ENCODE results near the gene ANO4. TPM values are rescaled to one million over a fixed set of nuclear protein-coding genes. Genes with fewer than 3 reads are reported as not detected.
A peak's percentile ranks its signal among the peaks of the same experiment; 100 is the strongest.

The ANO4 gene
- total and polyA plus RNA-seq, 2 experiments from 2014 or later = 0.33 to 0.92 TPM

GRCh38 chr12:100842156-100842555 is 47.6 kb downstream of the ANO4 start:
- no peaks in the 10 kb centered on the region for H3K9me3 ChIP-seq (ENCODE audit: low read depth)
- no peaks in the 10 kb centered on the region for H3K4me1 ChIP-seq (ENCODE audit: low read depth)
- DNase-seq (ENCODE audit: low read depth in 1 of 2, low spot score in 1 of 2) = no peak
- no peak for TF ChIP-seq CTCF (IDR thresholded peaks at IDR 0.05; ENCODE audit: low read depth, low read length)
- H3K4me3 ChIP-seq = no peak overlapping the region
- H3K27me3 ChIP-seq = no peaks in the 10 kb centered on the region
- no peaks in the 10 kb centered on the region for H3K36me3 ChIP-seq
- H3K27ac ChIP-seq = no peak overlapping the region

- no peak overlapping the region for H3K4me3 ChIP-seq
Measured at GRCh38 chr12:100843061-100843460, 48.5 kb downstream of the ANO4 start.

GRCh38 chr12:100845095-100845494 is 50.5 kb downstream of the ANO4 start:
- H3K27me3 ChIP-seq = no peaks in the 10 kb centered on the region
- no peak overlapping the region for H3K4me3 ChIP-seq
- DNase-seq (ENCODE audit: low read depth in 1 of 2, low spot score in 1 of 2) = no peak
- H3K36me3 ChIP-seq = no peaks in the 10 kb centered on the region
- no peaks in the 10 kb centered on the region for H3K9me3 ChIP-seq (ENCODE audit: low read depth)
- no peak for TF ChIP-seq CTCF (IDR thresholded peaks at IDR 0.05; ENCODE audit: low read depth, low read length)
- no peak overlapping the region for H3K27ac ChIP-seq
- no peaks in the 10 kb centered on the region for H3K4me1 ChIP-seq (ENCODE audit: low read depth)

More at GRCh38 chr12:100843061-100843460, 48.5 kb downstream of the ANO4 start:
- H3K36me3 ChIP-seq = no peaks in the 10 kb centered on the region
- H3K4me1 ChIP-seq (ENCODE audit: low read depth) = no peaks in the 10 kb centered on the region
- no peak for DNase-seq (ENCODE audit: low read depth in 1 of 2, low spot score in 1 of 2)
- TF ChIP-seq CTCF (IDR thresholded peaks at IDR 0.05; ENCODE audit: low read depth, low read length) = no peak
- no peaks in the 10 kb centered on the region for H3K9me3 ChIP-seq (ENCODE audit: low read depth)
- H3K27me3 ChIP-seq = no peaks in the 10 kb centered on the region
- no peak overlapping the region for H3K27ac ChIP-seq

GRCh38 chr12:100851637-100852036 is 57.1 kb downstream of the ANO4 start:
- H3K4me3 ChIP-seq = no peak overlapping the region
- DNase-seq (ENCODE audit: low read depth in 1 of 2, low spot score in 1 of 2) = no peak
- no peak for TF ChIP-seq CTCF (IDR thresholded peaks at IDR 0.05; ENCODE audit: low read depth, low read length)
- H3K9me3 ChIP-seq (ENCODE audit: low read depth) = no peaks in the 10 kb centered on the region
- no peaks in the 10 kb centered on the region for H3K27me3 ChIP-seq
- no peak overlapping the region for H3K27ac ChIP-seq
- no peaks in the 10 kb centered on the region for H3K36me3 ChIP-seq
- no peaks in the 10 kb centered on the region for H3K4me1 ChIP-seq (ENCODE audit: low read depth)

- H3K4me3 ChIP-seq = no peak overlapping the region
- no peaks in the 10 kb centered on the region for H3K27me3 ChIP-seq
- H3K36me3 ChIP-seq = no peaks in the 10 kb centered on the region
- no peak for TF ChIP-seq CTCF (IDR thresholded peaks at IDR 0.05; ENCODE audit: low read depth, low read length)
- no peaks in the 10 kb centered on the region for H3K4me1 ChIP-seq (ENCODE audit: low read depth)
- DNase-seq (ENCODE audit: low read depth in 1 of 2, low spot score in 1 of 2) = no peak
- H3K27ac ChIP-seq = no peak overlapping the region
- no peaks in the 10 kb centered on the region for H3K9me3 ChIP-seq (ENCODE audit: low read depth)
Measured at GRCh38 chr12:100857418-100857817, 62.8 kb downstream of the ANO4 start.

GRCh38 chr12:100857971-100858370 is 63.4 kb downstream of the ANO4 start:
- no peaks in the 10 kb centered on the region for H3K27me3 ChIP-seq
- DNase-seq (ENCODE audit: low read depth in 1 of 2, low spot score in 1 of 2) = peak in 1 of 2 donors; percentile 35
- H3K27ac ChIP-seq = no peak overlapping the region
- H3K4me3 ChIP-seq = no peak overlapping the region
- H3K36me3 ChIP-seq = no peaks in the 10 kb centered on the region
- H3K9me3 ChIP-seq (ENCODE audit: low read depth) = no peaks in the 10 kb centered on the region
- H3K4me1 ChIP-seq (ENCODE audit: low read depth) = no peaks in the 10 kb centered on the region
- TF ChIP-seq CTCF (IDR thresholded peaks at IDR 0.05; ENCODE audit: low read depth, low read length) = no peak

Measured in cardiac muscle cell (in vitro differentiated cells and primary cell).